GM12878 (cell line): Measurements from ENCODE around the gene CD101. TPM values are rescaled to one million over a fixed set of nuclear protein-coding genes. Genes with fewer than 3 reads are reported as not detected.
A peak's percentile ranks its signal among the peaks of the same experiment; 100 is the strongest.

Experiments
- BCL11A ChIP-seq: IDR thresholded peaks from 2 replicates; pipeline ENCODE4 v1.6.1; 2011; ENCODE audit warnings: low read depth, low read length
- BMI1 ChIP-seq: fragments of 450-650 bp; IDR thresholded peaks from 2 replicates; pipeline ENCODE4 v1.6.1; 2016; ENCODE audit warnings: mild to moderate bottlenecking, moderate library complexity, borderline replicate concordance
- CEBPZ ChIP-seq: fragments of 150-350 bp; IDR thresholded peaks from 2 replicates; pipeline ENCODE4 v1.6.1; 2016; ENCODE audit warnings: low read depth, low read length
- EP300 ChIP-seq, 2 experiments: fragments of 150-350 bp in 1 of 2; IDR thresholded peaks; 2 replicates each; pipeline ENCODE4 v1.6.1; 2011 to 2012; ENCODE audit warnings: low read depth in 2 of 2, low read length in 2 of 2, borderline replicate concordance in 1 of 2, improper control_type of control experiment in 1 of 2, inconsistent platforms in 1 of 2; ENCODE audit not compliant: control insufficient read depth in 1 of 2
- ETV6 ChIP-seq, 2 experiments: fragments of 450-650 bp in 1 of 2; IDR thresholded peaks in 1 of 2; conservative IDR thresholded peaks in 1 of 2; 2 replicates each; pipeline ENCODE4 v1.6.1; 2014; ENCODE audit warnings: antibody characterized with exemption in 1 of 2, borderline replicate concordance in 1 of 2, low read depth in 1 of 2, mild to moderate bottlenecking in 1 of 2, moderate library complexity in 1 of 2
- FOXM1 ChIP-seq: IDR thresholded peaks from 2 replicates; pipeline ENCODE4 v1.6.1; 2012; ENCODE audit warnings: low read depth, mild to moderate bottlenecking, inconsistent platforms, low read length, moderate library complexity
- MYC ChIP-seq: IDR thresholded peaks from 2 replicates; pipeline ENCODE4 v1.6.1; 2011; ENCODE audit warnings: mild to moderate bottlenecking, low read length, moderate library complexity, inconsistent platforms; ENCODE audit not compliant: insufficient read depth, insufficient replicate concordance, insufficient read length, severe bottlenecking
- NFXL1 ChIP-seq: fragments of 450-650 bp; IDR thresholded peaks from 2 replicates; pipeline ENCODE4 v1.6.1; 2017; ENCODE audit warnings: antibody characterized with exemption, mild to moderate bottlenecking, borderline replicate concordance
- NRF1 ChIP-seq: conservative IDR thresholded peaks from 2 replicates; pipeline ENCODE4 v1.6.1; 2011; ENCODE audit warnings: mild to moderate bottlenecking, low read depth, low read length, improper control_type of control experiment
- POLR2AphosphoS2 ChIP-seq: IDR thresholded peaks from 2 replicates; pipeline ENCODE4 v1.6.1; 2011; ENCODE audit warnings: low read depth, mild to moderate bottlenecking, low read length, improper control_type of control experiment, moderate library complexity
- POLR2AphosphoS5 ChIP-seq: IDR thresholded peaks from 2 replicates; pipeline ENCODE4 v1.6.1; 2011; ENCODE audit warnings: mild to moderate bottlenecking, low read length, inconsistent platforms
- POU2F2 ChIP-seq: IDR thresholded peaks from 3 replicates; pipeline ENCODE4 v1.6.1; 2011; ENCODE audit warnings: low read depth, mild to moderate bottlenecking, low read length, borderline replicate concordance
- SMAD1 ChIP-seq: fragments of 450-650 bp; IDR thresholded peaks from 2 replicates; pipeline ENCODE4 v1.6.1; 2018; ENCODE audit warnings: mild to moderate bottlenecking, low read depth; ENCODE audit not compliant: partially characterized antibody
- SMAD5 ChIP-seq: IDR thresholded peaks from 2 replicates; pipeline ENCODE4 v1.6.1; 2016; ENCODE audit warnings: antibody characterized with exemption, low read depth
- ZNF217 ChIP-seq: fragments of 450-650 bp; IDR thresholded peaks from 2 replicates; pipeline ENCODE4 v1.6.1; 2017; ENCODE audit warnings: antibody characterized with exemption, mild to moderate bottlenecking
- ZNF274 ChIP-seq: IDR thresholded peaks from one replicate; pipeline ENCODE4 v1.8.0; 2011; ENCODE audit not compliant: insufficient read length, insufficient read depth
- polyA plus RNA-seq, 11 experiments: library from polyadenylated mRNA; depleted of rRNA in 4 of 11; unstranded in 6 of 11; stranded (reverse) in 5 of 11; fragments of >200 nt; fragmentation: Nextera tagmentation in 4 of 11; fragmentation: Illumina TruSeq in 1 of 11; extraction: Ambion mirVana in 4 of 11; extraction: Trizol in 1 of 11; gene quantifications; 1 replicate in 1 of 11; 2 replicates in 10 of 11; pipeline versions ENCODE4 v1.2.1 to v1.2.3, GENCODE V29; 2011 to 2016; ENCODE audit warnings: inconsistent platforms in 2 of 11, missing spikeins in 2 of 11, low read depth in 1 of 11
- total RNA-seq, 4 experiments: library from RNA; depleted of rRNA in 3 of 4; stranded (reverse); fragments of >200 nt in 3 of 4; fragmentation: Illumina TruSeq in 1 of 4; extraction: Trizol in 1 of 4; gene quantifications; 2 replicates each; pipeline versions ENCODE4 v1.2.1 to v1.2.3, GENCODE V29; 2013 to 2021
- TF ChIP-seq, protein P1 (sequence below): IDR thresholded peaks from 2 replicates; pipeline ENCODE4 v1.6.1; 2011; ENCODE audit warnings: borderline replicate concordance, low read depth, mild to moderate bottlenecking, moderate library complexity, mixed read lengths, low read length; ENCODE audit not compliant: insufficient read depth; ENCODE audit errors: extremely low read length
- TF ChIP-seq, protein P2 (sequence below): fragments of 450-650 bp; IDR thresholded peaks from 2 replicates; pipeline ENCODE4 v1.6.1; 2017; ENCODE audit warnings: borderline replicate concordance
- TF ChIP-seq, protein P3 (sequence below): fragments of 450-650 bp; IDR thresholded peaks from 2 replicates; pipeline ENCODE4 v1.6.1; 2018; ENCODE audit warnings: borderline replicate concordance, mild to moderate bottlenecking; ENCODE audit not compliant: partially characterized antibody
- TF ChIP-seq, protein P4 (sequence below): IDR thresholded peaks from 2 replicates; pipeline ENCODE4 v1.6.1; 2012; ENCODE audit warnings: low read depth, low read length, improper control_type of control experiment

CD101 gene
- total and polyA plus RNA-seq, 10 of the 15 experiments (the other 5 are each of a cell fraction or from before 2014, with no cell fraction given) = 0.56 to 7.9 (median 2.9) TPM

GRCh38 chr1:117061986-117062415, 60.4 kb downstream of the CD101 start (continued):
- TF ChIP-seq CEBPZ = no peak
- peak; percentile 75 for TF ChIP-seq ZNF217
- TF ChIP-seq BCL11A = peak; percentile 93
- TF ChIP-seq NRF1 = no peak
- TF ChIP-seq, protein P1, sequence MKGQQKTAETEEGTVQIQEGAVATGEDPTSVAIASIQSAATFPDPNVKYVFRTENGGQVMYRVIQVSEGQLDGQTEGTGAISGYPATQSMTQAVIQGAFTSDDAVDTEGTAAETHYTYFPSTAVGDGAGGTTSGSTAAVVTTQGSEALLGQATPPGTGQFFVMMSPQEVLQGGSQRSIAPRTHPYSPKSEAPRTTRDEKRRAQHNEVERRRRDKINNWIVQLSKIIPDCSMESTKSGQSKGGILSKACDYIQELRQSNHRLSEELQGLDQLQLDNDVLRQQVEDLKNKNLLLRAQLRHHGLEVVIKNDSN = no peak
- TF ChIP-seq FOXM1 = peak; percentile 98
- TF ChIP-seq ZNF274 = no peak
- peak; percentile 68; the same call in 1 of the 3 replicates for TF ChIP-seq POU2F2
- peak in 1 of 2 experiments; percentile 47; a peak in 1 of 4 replicates for TF ChIP-seq ETV6 (conservative IDR thresholded peaks at IDR 0.05 in 1 of 2, IDR thresholded peaks at IDR 0.05 in 1 of 2; ENCODE audit: borderline replicate concordance in 1 of 2, low read depth in 1 of 2)
- TF ChIP-seq, protein P2, sequence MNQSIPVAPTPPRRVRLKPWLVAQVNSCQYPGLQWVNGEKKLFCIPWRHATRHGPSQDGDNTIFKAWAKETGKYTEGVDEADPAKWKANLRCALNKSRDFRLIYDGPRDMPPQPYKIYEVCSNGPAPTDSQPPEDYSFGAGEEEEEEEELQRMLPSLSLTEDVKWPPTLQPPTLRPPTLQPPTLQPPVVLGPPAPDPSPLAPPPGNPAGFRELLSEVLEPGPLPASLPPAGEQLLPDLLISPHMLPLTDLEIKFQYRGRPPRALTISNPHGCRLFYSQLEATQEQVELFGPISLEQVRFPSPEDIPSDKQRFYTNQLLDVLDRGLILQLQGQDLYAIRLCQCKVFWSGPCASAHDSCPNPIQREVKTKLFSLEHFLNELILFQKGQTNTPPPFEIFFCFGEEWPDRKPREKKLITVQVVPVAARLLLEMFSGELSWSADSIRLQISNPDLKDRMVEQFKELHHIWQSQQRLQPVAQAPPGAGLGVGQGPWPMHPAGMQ = no peak
- TF ChIP-seq POLR2AphosphoS5 = peak; percentile 66; the same call in 1 of the 2 replicates
- TF ChIP-seq MYC = no peak
- 0 out of 2 replicates have a peak, but pooled peaks have one; percentile 32 for TF ChIP-seq SMAD5
- TF ChIP-seq, protein P3, sequence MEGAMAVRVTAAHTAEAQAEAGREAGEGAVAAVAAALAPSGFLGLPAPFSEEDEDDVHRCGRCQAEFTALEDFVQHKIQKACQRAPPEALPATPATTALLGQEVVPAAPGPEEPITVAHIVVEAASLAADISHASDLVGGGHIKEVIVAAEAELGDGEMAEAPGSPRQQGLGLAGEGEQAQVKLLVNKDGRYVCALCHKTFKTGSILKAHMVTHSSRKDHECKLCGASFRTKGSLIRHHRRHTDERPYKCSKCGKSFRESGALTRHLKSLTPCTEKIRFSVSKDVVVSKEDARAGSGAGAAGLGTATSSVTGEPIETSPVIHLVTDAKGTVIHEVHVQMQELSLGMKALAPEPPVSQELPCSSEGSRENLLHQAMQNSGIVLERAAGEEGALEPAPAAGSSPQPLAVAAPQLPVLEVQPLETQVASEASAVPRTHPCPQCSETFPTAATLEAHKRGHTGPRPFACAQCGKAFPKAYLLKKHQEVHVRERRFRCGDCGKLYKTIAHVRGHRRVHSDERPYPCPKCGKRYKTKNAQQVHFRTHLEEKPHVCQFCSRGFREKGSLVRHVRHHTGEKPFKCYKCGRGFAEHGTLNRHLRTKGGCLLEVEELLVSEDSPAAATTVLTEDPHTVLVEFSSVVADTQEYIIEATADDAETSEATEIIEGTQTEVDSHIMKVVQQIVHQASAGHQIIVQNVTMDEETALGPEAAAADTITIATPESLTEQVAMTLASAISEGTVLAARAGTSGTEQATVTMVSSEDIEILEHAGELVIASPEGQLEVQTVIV = no peak
- peak; percentile 87 for TF ChIP-seq SMAD1
- no peak for TF ChIP-seq NFXL1
- TF ChIP-seq, protein P4, sequence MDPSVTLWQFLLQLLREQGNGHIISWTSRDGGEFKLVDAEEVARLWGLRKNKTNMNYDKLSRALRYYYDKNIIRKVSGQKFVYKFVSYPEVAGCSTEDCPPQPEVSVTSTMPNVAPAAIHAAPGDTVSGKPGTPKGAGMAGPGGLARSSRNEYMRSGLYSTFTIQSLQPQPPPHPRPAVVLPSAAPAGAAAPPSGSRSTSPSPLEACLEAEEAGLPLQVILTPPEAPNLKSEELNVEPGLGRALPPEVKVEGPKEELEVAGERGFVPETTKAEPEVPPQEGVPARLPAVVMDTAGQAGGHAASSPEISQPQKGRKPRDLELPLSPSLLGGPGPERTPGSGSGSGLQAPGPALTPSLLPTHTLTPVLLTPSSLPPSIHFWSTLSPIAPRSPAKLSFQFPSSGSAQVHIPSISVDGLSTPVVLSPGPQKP = no peak
- peak; percentile 77 to 90; a peak in 3 of 4 replicates for TF ChIP-seq EP300 (IDR thresholded peaks at IDR 0.05; ENCODE audit: borderline replicate concordance in 1 of 2, control insufficient read depth in 1 of 2, low read depth in 2 of 2, low read length in 2 of 2)
- TF ChIP-seq POLR2AphosphoS2 = no peak
- TF ChIP-seq BMI1 = peak; percentile 82
